Brain microvascular endothelial cell (primary cell): ENCODE data around the gene USP36.

Experiments used
- DNase-seq: peaks from one replicate; pipeline ENCODE4 v3.0.0-alpha.2; 2020
- H3K27ac ChIP-seq: fragments of 250-450 bp; sonication (Bioruptor Pico); 2 replicates; pipeline ENCODE4 v1.5.1; 2020; ENCODE audit warnings: mild to moderate bottlenecking, moderate library complexity
- H3K27me3 ChIP-seq: fragments of 250-450 bp; sonication (Bioruptor Pico); replicated peaks from 2 replicates; pipeline ENCODE4 v1.5.1; 2020; ENCODE audit warnings: mild to moderate bottlenecking
- H3K36me3 ChIP-seq: fragments of 250-450 bp; sonication (Bioruptor Pico); replicated peaks from 2 replicates; pipeline ENCODE4 v1.5.1; 2020; ENCODE audit warnings: mild to moderate bottlenecking
- H3K4me3 ChIP-seq: 2 replicates; pipeline ENCODE4 v1.5.1; 2011; ENCODE audit warnings: low read depth, mild to moderate bottlenecking, control low read depth, low read length, moderate library complexity
- CTCF ChIP-seq: IDR thresholded peaks from 2 replicates; pipeline ENCODE4 v1.5.1; 2011; ENCODE audit warnings: low read depth, mild to moderate bottlenecking, moderate library complexity, low read length, control low read depth, inconsistent platforms; ENCODE audit errors: missing control alignments
- in situ Hi-C: cut with HindIII; loops from 2 replicates; pipeline ENCODE4 v1.10.0; 2017; ENCODE audit warnings: low sequenced_read_pairs, low pct_ligation_motif_present

Gene USP36

GRCh38 chr17:78789149-78789662 lies 51.4 kb downstream of the USP36 start:
- no peak for DNase-seq
- in situ Hi-C loops = no loop called here
- Histone ChIP-seq H3K36me3 (peaks cover 6% of the 10 kb centered on the region), H3K27ac (no peak overlapping the region), H3K4me3 (no peak overlapping the region), H3K27me3 (no peaks in the 10 kb centered on the region)
- TF ChIP-seq CTCF = no peak

GRCh38 chr17:78788451-78788850 lies 52.2 kb downstream of the USP36 start:
- no peak for DNase-seq
- Histone ChIP-seq H3K4me3 (no peak overlapping the region), H3K27ac (no peak overlapping the region), H3K36me3 (peaks cover 3% of the 10 kb centered on the region), H3K27me3 (no peaks in the 10 kb centered on the region)
- in situ Hi-C loops = no loop called here
- no peak for TF ChIP-seq CTCF

GRCh38 chr17:78787444-78787843 lies 53.2 kb downstream of the USP36 start:
- DNase-seq = no peak
- TF ChIP-seq CTCF = no peak
- in situ Hi-C loops = no loop called here
- Histone ChIP-seq H3K36me3 (no peaks in the 10 kb centered on the region), H3K4me3 (no peak overlapping the region), H3K27ac (no peak overlapping the region), H3K27me3 (no peaks in the 10 kb centered on the region)

- H3K27ac ChIP-seq = no peak overlapping the region
- no peak overlapping the region for H3K4me3 ChIP-seq
- in situ Hi-C loops = no loop called here
- no peak for TF ChIP-seq CTCF
- no peaks in the 10 kb centered on the region for H3K27me3 ChIP-seq
- no peak for DNase-seq
- H3K36me3 ChIP-seq = no peaks in the 10 kb centered on the region
These were observed 55.0 kb downstream of the USP36 start for GRCh38 chr17:78785663-78786057.

- no peak overlapping the region for H3K4me3 ChIP-seq
- in situ Hi-C loops = no loop called here
- DNase-seq = no peak
- no peaks in the 10 kb centered on the region for H3K27me3 ChIP-seq
- no peak overlapping the region for H3K27ac ChIP-seq
- no peak for TF ChIP-seq CTCF
- no peaks in the 10 kb centered on the region for H3K36me3 ChIP-seq
These were observed 55.5 kb downstream of the USP36 start for GRCh38 chr17:78785011-78785662.

- in situ Hi-C loops = no loop called here
- TF ChIP-seq CTCF = no peak
- H3K27me3 ChIP-seq = no peaks in the 10 kb centered on the region
- no peak overlapping the region for H3K27ac ChIP-seq
- H3K4me3 ChIP-seq = no peak overlapping the region
- no peak for DNase-seq
- no peaks in the 10 kb centered on the region for H3K36me3 ChIP-seq
These were observed 56.3 kb downstream of the USP36 start for GRCh38 chr17:78784352-78784751.
